Caki2 (cell line): ENCODE results near the gene CENPM. TPM values are rescaled to one million over a fixed set of nuclear protein-coding genes. Genes with fewer than 3 reads are reported as not detected.

ENCODE experiments used
- total RNA-seq: library from RNA; depleted of rRNA; stranded (reverse); fragments of >200 nt; shearing (Covaris generic); gene quantifications from 2 replicates; pipeline ENCODE4 v1.2.3, GENCODE V29; 2014; ENCODE audit warnings: low replicate concordance; rRNA removed

Gene CENPM
- total RNA-seq, 1 experiment from 2014 or later: 72.2 TPM

Other genes starting within 250 kb of the CENPM start
- gene MEI1, start 247.6 kb downstream of the CENPM start, total RNA-seq: 0.87 and 2.6 TPM in 2 replicates
- gene CCDC134, start 146.5 kb downstream of the CENPM start, total RNA-seq: 10.9 and 15.9 TPM in 2 replicates
- gene SREBF2, start 114.0 kb downstream of the CENPM start, total RNA-seq: 21.0 and 21.5 TPM in 2 replicates
- 0.78 TPM in 1 of 2 replicates, not detected in the other for gene SHISA8, start 32.1 kb downstream of the CENPM start, total RNA-seq
- 0.61 TPM in 1 of 2 replicates, not detected in the other for gene TNFRSF13C, start 20.3 kb downstream of the CENPM start, total RNA-seq
- 1.7 and 2.8 TPM in 2 replicates for gene SEPTIN3, start 22.3 kb upstream of the CENPM start, total RNA-seq
- gene WBP2NL, start 51.6 kb upstream of the CENPM start, total RNA-seq: 3.2 and 35.9 TPM in 2 replicates
- 41.4 and 63.2 TPM in 2 replicates for gene NAGA, start 123.7 kb upstream of the CENPM start, total RNA-seq
- gene PHETA2, start 127.1 kb upstream of the CENPM start, total RNA-seq: not detected in 2 replicates
- 18.9 and 19.9 TPM in 2 replicates for gene SMDT1, start 132.5 kb upstream of the CENPM start, total RNA-seq
- gene NDUFA6, start 143.6 kb upstream of the CENPM start, total RNA-seq: 109 and 139 TPM in 2 replicates
- not detected in 2 replicates for gene CYP2D6, start 183.7 kb upstream of the CENPM start, total RNA-seq